SU-DHL-6 (cell line): Measurements from ENCODE around the gene ZNF438.
"Not testable (repeated sequence)": the region's sequence is repeated elsewhere in the genome, so short reads cannot be mapped to it uniquely, and the experiment has no call there.

Experiments
- H2AFZ ChIP-seq: fragments of 200-600 bp; sonication (generic); 2 replicates; pipeline ENCODE4 v1.6.1; 2014; ENCODE audit warnings: low read depth, mild to moderate bottlenecking, moderate library complexity, mixed read lengths, antibody characterized with exemption, low read length; ENCODE audit not compliant: severe bottlenecking
- H3F3A ChIP-seq: fragments of 200-600 bp; shearing (Covaris generic); 2 replicates; pipeline ENCODE4 v1.6.0; 2016; ENCODE audit warnings: antibody characterized with exemption, mild to moderate bottlenecking; ENCODE audit not compliant: insufficient read depth
- H3K27ac ChIP-seq: fragments of 200-600 bp; sonication (generic); 2 replicates; pipeline ENCODE4 v1.5.1; 2016; ENCODE audit warnings: low read depth, mild to moderate bottlenecking, low read length, moderate library complexity, mixed read lengths
- H3K27me3 ChIP-seq: fragments of 200-600 bp; sonication (generic), shearing (Covaris generic); 2 replicates; pipeline ENCODE4 v1.6.0; 2014; ENCODE audit warnings: mild to moderate bottlenecking, low read length
- H3K36me3 ChIP-seq: fragments of 200-600 bp; sonication (generic); 2 replicates; pipeline ENCODE4 v1.6.1; 2014; ENCODE audit warnings: mild to moderate bottlenecking, low read length, mixed read lengths
- H3K4me2 ChIP-seq: fragments of 300-600, 200-600 bp; shearing (Covaris generic), sonication (generic); 2 replicates; pipeline ENCODE4 v1.6.0; 2014; ENCODE audit warnings: low read length, low read depth, mild to moderate bottlenecking; ENCODE audit not compliant: poor library complexity, severe bottlenecking
- H3K4me3 ChIP-seq: fragments of 200-600 bp; sonication (generic); 2 replicates; pipeline ENCODE4 v1.5.1; 2014; ENCODE audit warnings: antibody characterized with exemption, low read length, mild to moderate bottlenecking, mixed read lengths; ENCODE audit not compliant: insufficient read depth, poor library complexity, severe bottlenecking
- H3K79me2 ChIP-seq: fragments of 200-600 bp; sonication (generic); 2 replicates; pipeline ENCODE4 v1.6.1; 2014; ENCODE audit warnings: mild to moderate bottlenecking, low read length, moderate library complexity; ENCODE audit not compliant: insufficient read depth
- H3K9ac ChIP-seq: fragments of 200-600 bp; sonication (generic); 2 replicates; pipeline ENCODE4 v1.7.0; 2014; ENCODE audit warnings: mild to moderate bottlenecking, low read length
- H3K9me2 ChIP-seq: fragments of 200-600 bp; sonication (generic); replicated peaks from 2 replicates; pipeline ENCODE4 v1.6.1; 2014; ENCODE audit warnings: low read length; ENCODE audit not compliant: insufficient read depth
- H3K9me3 ChIP-seq: fragments of 200-600 bp; sonication (generic); 2 replicates; pipeline ENCODE4 v1.6.1; 2014; ENCODE audit warnings: low read length, mixed read lengths; ENCODE audit not compliant: insufficient read depth
- H4K20me1 ChIP-seq: fragments of 200-600 bp; sonication (generic); 2 replicates; pipeline ENCODE4 v1.6.1; 2014; ENCODE audit warnings: low read depth, mild to moderate bottlenecking, antibody characterized with exemption, low read length, moderate library complexity, mixed read lengths
- EZH2phosphoT487 ChIP-seq: fragments of 200-600 bp; sonication (generic), shearing (Covaris generic); conservative IDR thresholded peaks from 2 replicates; pipeline ENCODE4 v1.6.1; 2018; ENCODE audit warnings: mild to moderate bottlenecking, antibody characterized with exemption, low read length, moderate library complexity, mixed read lengths
- TF ChIP-seq, protein P1 (sequence below): fragments of 200-600 bp; sonication (generic); IDR thresholded peaks from one replicate; pipeline ENCODE4 v1.5.1; 2017; ENCODE audit warnings: antibody characterized with exemption, mild to moderate bottlenecking, low read length, moderate library complexity; ENCODE audit not compliant: insufficient read depth, poor library complexity, severe bottlenecking

Gene ZNF438

DNA sequence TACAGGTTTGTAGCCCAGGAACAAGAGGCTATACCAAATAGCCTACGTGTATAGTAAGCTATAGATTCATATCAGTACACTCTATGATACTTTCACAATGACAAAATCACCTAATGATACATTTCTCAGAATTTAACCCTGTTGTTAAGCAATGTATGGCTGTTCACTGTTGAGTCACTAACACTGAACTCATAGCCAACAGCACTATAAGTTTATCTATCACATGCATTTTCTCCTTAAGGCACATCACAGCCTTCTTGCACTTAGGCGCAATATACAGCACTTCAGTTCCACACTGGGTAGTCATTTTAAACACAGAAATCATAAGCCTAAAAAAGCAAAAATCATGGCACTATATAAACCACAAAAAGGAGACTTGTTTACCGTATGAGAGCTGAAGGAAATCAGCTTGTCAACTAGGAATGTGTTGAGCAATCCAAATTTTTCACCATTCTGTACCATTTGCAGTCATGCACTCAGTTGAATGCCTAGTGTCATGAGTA lies 45.6 kb downstream of the ZNF438 start:
- no peaks in the 10 kb centered on the region for H3F3A ChIP-seq
- H3K4me3 ChIP-seq: no peak overlapping the region
- no peaks in the 10 kb centered on the region for H3K79me2 ChIP-seq
- no peak overlapping the region for H3K4me2 ChIP-seq
- TF ChIP-seq, protein P1, sequence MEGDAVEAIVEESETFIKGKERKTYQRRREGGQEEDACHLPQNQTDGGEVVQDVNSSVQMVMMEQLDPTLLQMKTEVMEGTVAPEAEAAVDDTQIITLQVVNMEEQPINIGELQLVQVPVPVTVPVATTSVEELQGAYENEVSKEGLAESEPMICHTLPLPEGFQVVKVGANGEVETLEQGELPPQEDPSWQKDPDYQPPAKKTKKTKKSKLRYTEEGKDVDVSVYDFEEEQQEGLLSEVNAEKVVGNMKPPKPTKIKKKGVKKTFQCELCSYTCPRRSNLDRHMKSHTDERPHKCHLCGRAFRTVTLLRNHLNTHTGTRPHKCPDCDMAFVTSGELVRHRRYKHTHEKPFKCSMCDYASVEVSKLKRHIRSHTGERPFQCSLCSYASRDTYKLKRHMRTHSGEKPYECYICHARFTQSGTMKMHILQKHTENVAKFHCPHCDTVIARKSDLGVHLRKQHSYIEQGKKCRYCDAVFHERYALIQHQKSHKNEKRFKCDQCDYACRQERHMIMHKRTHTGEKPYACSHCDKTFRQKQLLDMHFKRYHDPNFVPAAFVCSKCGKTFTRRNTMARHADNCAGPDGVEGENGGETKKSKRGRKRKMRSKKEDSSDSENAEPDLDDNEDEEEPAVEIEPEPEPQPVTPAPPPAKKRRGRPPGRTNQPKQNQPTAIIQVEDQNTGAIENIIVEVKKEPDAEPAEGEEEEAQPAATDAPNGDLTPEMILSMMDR: no peak
- no peak for TF ChIP-seq EZH2phosphoT487
- no peak overlapping the region for H3K9ac ChIP-seq
- no peaks in the 10 kb centered on the region for H3K27me3 ChIP-seq
- no peak overlapping the region for H2AFZ ChIP-seq
- H3K27ac ChIP-seq: no peak overlapping the region
- 0 out of 2 replicates have a peak, but pooled peaks cover 2% of the 10 kb centered on the region for H3K36me3 ChIP-seq
- H3K9me3 ChIP-seq: no peaks in the 10 kb centered on the region
- no peaks in the 10 kb centered on the region for H4K20me1 ChIP-seq
- no peaks in the 10 kb centered on the region for H3K9me2 ChIP-seq

DNA sequence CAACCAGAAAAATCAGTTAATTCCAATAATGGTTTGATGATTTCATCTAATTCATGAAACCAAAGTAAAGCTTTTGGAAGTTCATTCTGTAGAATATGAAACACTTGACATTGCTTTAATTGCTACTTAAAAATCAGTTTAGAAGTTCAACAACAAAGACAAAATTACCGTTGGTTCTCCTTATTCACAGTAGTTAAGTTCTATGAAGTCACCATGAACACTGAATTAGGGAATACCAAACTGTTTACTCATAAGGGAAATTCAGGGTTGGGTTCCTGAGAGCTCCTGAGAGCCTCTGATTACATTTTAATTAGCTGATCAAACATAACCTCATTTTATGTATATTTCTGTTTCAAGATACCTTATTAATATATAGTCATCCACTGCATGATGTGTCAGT lies 46.2 kb downstream of the ZNF438 start:
- Histone ChIP-seq H2AFZ (no peak overlapping the region), H3K4me3 (no peak overlapping the region), H3K79me2 (no peaks in the 10 kb centered on the region), H3K4me2 (no peak overlapping the region), H3F3A (no peaks in the 10 kb centered on the region), H3K9me2 (no peaks in the 10 kb centered on the region), H3K9me3 (no peaks in the 10 kb centered on the region), H3K36me3 (0 out of 2 replicates have a peak, but pooled peaks cover 2% of the 10 kb centered on the region), H3K27me3 (no peaks in the 10 kb centered on the region), H3K9ac (no peak overlapping the region), H4K20me1 (no peaks in the 10 kb centered on the region), H3K27ac (no peak overlapping the region)
- TF ChIP-seq, protein P1: no peak
- no peak for TF ChIP-seq EZH2phosphoT487

DNA sequence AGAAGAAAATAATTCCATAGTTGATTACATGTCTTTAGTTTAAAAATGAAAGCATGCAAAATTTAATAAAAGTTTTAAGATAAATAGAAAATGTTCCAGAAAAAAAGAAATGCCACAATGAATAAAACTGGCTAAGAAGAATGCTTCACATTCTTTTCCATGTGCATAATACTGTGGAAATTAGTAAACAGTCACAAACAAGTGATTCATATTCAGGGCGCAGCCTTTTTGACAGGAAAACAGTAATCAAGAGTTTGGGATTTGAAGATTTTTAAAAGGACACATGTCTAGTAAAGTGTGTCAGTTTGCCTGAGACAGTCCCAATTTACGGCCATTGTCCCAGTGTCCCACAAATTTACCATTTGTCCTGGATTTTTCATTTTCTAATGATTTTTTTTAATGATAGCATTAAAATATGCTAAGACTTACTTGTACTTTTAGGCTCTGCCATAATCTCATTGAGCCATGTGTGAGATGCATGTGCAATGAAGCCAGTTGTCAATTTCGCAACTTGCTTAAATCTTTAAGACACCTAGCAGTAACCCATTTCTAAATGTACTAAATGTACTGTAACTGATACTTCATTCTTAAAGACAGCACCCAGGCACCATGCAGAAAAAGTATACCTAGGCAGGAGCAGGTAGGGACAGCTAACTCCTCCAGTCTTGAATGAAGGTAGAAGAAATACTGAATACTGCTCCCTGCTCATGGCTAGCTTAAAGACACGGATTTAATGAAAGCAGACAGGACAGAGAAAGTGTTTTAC lies 46.9 kb downstream of the ZNF438 start:
- H3K9me3 ChIP-seq: no peaks in the 10 kb centered on the region
- no peaks in the 10 kb centered on the region for H3F3A ChIP-seq
- H3K79me2 ChIP-seq: no peaks in the 10 kb centered on the region
- no peaks in the 10 kb centered on the region for H4K20me1 ChIP-seq
- TF ChIP-seq, protein P1: no peak
- no peak for TF ChIP-seq EZH2phosphoT487
- no peak overlapping the region for H3K27ac ChIP-seq
- H3K4me3 ChIP-seq: no peak overlapping the region
- no peak overlapping the region for H3K9ac ChIP-seq
- no peaks in the 10 kb centered on the region for H3K9me2 ChIP-seq
- 0 out of 2 replicates have a peak, but pooled peaks cover 2% of the 10 kb centered on the region for H3K36me3 ChIP-seq
- H3K27me3 ChIP-seq: no peaks in the 10 kb centered on the region
- H3K4me2 ChIP-seq: no peak overlapping the region
- no peak overlapping the region for H2AFZ ChIP-seq

DNA sequence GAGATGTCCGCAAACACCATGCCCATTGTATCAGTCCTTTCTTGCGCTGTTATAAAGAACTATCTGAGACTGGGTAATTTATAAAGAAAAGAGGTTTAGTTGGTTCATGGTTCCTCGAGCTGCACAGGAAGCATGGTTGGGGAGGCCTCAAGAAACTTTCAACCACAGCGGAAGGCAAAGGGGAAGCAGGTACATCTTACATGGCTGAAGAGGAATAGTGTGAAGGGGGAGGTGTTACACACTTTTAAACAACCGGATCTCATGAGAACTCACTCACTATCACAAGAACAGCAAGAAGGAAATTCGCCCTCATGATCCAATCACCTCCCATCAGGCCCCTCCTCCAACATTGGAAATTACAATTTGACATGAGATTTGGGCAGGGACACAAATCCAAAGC lies 48.5 kb downstream of the ZNF438 start:
- H2AFZ ChIP-seq, H3K9me3 ChIP-seq, H3K4me3 ChIP-seq, H3K27ac ChIP-seq, H4K20me1 ChIP-seq, H3K9me2 ChIP-seq, H3K9ac ChIP-seq, H3K36me3 ChIP-seq, H3F3A ChIP-seq, H3K4me2 ChIP-seq, H3K79me2 ChIP-seq, H3K27me3 ChIP-seq: not testable (repeated sequence)
